A204.1 (cell line): ENCODE results near the gene PTPRT.

ENCODE experiments used
- FAIRE-seq: peaks from 2 replicates; lab custom pipeline; 2012; peaks lifted over from hg19 to GRCh38; lab: Jason Lieb, UNC

Gene PTPRT

DNA sequence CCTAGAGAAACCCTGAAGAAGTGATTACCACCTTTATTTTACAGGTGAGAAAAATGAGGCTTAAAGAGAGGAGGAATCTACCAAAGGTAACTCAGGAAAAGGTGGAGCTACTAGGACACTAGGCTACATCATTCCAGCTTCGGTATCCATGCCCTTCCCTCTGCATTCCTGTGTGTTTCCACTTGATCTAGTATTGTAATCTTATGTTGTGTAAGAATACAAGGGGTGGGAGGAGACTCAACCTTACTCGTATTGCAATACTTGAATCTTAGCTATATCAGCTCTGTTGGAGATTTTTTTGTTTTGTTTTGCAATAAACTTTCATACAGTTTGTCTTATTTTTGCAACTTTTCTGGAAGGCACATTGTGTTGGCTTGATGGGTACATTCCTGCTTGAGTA is 742.4 kb downstream of the PTPRT start:
- FAIRE-seq: no peak

DNA sequence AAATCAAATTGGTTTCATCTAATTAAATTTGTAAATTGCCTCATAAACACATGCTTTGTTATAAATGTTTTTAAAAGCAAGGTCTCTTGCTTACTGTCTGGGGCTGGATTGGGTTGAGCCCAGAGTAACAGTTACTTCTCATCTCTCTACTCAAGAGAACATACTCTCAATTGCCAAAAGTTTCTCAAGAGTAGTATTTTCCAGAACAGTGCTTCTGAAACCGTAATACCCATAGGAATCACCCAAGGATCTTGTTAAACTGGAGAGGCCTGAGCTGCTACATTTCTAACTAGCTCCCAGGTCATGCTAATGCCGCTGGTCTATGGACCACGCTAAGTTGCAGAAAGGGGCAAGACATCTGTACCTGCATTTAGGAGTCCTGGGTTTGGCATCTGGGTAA is 744.9 kb downstream of the PTPRT start:
- no peak for FAIRE-seq

GRCh38 chr20:42443200-42443599 is 746.5 kb downstream of the PTPRT start:
- FAIRE-seq: no peak

GRCh38 chr20:42442716-42443115 is 747.0 kb downstream of the PTPRT start:
- no peak for FAIRE-seq

DNA sequence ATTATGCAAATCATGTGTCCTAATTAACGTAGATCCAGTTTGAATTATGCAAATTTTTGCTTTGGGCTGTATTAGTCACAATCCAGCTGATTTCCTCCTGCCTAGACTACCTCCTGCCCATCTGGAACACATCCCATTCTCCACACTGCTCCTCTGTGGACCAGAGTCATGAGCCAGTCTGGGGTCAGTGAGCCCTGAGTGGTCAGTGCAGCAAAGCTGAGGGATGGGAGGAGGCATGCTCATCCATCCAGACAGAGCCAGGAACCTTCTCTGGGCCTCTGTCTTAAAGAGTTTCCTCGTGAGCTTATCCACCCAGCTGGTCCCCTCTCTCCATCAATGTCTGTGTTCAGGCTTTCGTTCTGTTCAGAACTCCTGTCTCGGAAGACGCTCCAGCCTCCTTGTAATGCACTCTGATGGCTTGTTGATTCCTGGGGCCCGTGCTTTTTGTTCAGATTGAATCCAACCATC is 747.8 kb downstream of the PTPRT start:
- FAIRE-seq: no peak

- FAIRE-seq: no peak
Observed at GRCh38 chr20:42441196-42441863, 748.4 kb downstream of the PTPRT start.

- FAIRE-seq: no peak
Observed at GRCh38 chr20:42435230-42435629, 754.5 kb downstream of the PTPRT start.

- FAIRE-seq: no peak
Observed at GRCh38 chr20:42432496-42433334, 757.0 kb downstream of the PTPRT start.

GRCh38 chr20:42430598-42430997 is 759.1 kb downstream of the PTPRT start:
- FAIRE-seq: no peak

DNA sequence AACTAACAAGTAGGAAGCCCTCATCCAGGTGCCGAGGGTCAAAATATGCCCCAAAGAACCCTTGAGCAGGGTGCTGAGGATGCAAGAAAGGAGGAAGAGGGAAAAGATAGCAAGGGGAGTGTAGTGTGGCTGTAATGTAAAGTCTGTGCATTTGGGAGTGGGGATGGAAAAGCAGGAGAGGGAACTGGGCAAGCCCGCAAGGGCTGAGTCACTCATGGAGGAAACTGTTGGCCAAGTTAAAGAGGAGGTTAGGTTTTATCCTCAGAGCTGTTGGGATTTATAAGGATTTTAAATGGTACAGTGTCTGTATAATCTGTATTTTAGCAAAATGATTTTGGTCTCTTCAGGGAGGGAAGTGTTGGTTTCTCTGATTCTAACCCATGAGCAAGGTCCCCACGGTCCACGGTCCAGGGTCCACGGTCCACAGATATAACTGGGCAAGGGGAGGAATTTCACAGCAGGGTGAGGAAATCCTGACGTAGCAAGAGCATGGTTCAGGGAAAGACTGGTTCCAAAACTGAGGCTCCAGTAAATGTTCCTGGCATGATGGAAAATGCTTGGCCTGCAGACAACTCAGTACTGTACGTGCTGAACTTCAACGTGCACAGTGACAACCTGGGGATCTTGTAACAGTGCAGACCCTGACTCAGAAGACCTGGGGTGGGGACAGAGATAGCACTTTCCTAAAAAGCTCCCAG is 759.8 kb downstream of the PTPRT start:
- no peak for FAIRE-seq

DNA sequence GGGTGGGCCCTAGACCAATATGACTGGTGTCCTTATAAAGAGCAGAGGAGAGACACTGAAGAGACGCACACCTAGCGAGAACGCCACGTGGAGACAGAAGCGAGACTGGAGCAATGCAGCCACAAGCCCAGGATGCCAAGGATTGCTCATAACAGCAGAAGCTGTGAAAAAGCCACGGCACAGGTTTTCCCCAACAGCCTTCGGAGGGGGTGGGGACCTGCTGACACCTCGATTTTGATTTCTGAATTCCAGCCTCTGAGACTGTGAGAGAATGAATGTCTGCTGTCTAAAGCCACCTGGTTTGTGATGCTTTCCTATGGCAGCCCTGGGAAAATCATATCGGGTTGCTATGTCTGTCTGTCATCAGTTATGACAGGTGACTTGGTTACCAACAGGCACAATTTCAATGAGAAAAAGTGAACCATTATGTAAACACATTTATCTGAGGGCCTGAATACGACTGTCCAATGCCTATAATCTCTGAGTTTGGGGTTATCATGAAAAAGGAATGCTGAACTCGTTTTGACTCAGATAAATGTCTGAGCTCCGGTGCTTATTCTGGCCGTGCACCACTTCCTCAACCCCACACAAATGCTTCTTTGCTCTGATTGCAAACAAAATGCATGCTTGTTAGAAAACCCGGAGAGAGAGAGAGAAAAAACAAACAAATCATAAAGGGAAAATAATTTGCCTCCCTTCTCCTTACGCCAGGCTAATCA is 769.7 kb downstream of the PTPRT start:
- no peak for FAIRE-seq

DNA sequence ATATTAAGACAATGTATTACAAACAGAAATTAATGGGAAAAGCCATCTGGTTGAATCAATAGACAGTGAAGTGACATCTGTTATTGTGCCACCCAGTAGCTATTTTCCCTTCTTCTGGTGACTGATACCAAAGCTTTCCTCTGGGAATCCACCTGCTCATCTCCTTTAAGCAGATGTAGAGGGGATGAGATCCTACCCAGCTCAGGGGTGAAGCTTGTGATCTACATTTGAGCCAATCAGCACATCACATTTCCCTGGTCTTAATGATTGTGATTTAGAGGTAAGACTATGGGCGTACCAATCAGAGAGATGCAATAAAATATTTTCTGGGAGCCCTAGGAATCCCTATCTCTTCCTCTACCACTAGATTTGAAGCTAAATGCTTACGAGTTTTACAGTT is 782.9 kb downstream of the PTPRT start:
- no peak for FAIRE-seq

GRCh38 chr20:42402455-42402854 is 787.3 kb downstream of the PTPRT start:
- FAIRE-seq: no peak

- FAIRE-seq: no peak
Observed at GRCh38 chr20:42401613-42402012, 788.1 kb downstream of the PTPRT start.

DNA sequence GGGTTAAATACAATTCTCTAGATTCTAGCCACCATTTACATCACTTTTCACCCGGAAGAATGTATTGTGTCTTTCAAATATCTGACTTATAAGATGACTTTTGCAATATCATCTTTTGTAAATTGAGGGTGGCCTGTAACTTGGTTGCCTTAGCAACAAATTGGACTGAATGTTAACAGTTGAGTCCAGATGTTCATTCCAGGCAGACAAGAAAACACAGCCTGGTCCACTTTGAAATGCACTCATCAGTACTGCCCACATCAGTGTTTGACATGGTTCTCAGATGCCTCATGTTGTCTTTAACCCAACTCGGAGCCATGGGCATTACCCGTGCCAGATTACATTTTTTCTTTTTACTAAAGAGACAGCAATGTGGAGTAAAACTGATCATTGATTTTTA is 789.9 kb downstream of the PTPRT start:
- no peak for FAIRE-seq

GRCh38 chr20:42392442-42392841 is 797.3 kb downstream of the PTPRT start:
- no peak for FAIRE-seq

- no peak for FAIRE-seq
Observed at GRCh38 chr20:42391807-42392206, 797.9 kb downstream of the PTPRT start.

DNA sequence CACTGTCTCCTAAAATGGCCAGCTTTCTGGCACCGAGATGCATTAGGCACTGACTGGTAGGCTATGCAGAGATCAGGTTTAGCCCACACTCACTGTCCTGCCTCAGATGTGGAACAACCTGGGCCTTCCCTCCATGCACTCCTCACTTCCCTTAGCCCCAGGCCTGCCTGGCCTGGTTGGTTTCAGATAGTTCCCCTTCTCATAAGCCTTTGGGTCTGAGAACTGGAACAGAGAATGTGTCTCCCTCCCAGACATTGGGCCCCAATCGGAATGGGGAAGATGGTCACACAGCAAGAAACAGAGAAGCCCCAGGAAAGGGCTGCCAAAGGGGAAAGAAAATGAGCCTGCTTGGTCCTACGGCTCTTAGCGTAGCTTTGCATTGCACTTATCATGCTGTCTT is 809.4 kb downstream of the PTPRT start:
- no peak for FAIRE-seq

DNA sequence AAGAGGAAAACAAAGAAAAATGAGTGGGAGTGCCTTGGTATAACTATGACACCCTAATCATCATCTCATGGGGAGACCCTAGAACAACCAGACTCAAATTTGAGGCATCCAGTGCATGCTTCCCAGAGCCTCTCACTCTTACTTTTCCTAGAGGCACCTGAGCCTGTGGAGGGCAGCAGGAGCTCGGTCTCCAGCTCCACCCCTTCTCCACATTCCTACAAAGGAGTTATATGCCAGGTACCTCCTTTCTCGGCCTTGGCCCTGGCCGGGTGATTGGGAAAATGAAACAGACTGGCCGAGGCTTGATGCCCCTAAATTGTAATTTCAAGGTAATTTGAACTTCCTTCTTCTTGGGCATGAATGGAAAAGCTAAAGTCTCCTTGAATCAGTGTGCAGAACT is 810.3 kb downstream of the PTPRT start:
- FAIRE-seq: no peak

DNA sequence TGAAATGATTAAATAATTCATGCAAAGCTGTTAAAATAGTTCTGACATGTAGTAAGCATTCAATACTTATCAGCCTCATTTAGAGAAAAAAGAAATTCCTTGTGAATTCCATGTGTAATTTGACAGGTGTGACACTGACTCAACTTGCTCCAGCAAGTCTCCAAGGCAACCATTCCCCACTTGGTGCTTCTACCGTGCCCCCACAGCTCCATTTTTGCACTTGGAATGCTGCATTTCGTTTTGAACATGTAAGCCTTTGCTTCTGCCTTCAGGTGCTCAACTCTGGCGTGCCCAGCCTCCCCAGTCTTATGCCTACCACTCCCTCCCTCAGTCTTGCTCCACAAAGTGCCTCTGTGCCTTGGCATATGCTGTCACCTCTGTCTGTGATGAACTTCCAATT is 810.9 kb downstream of the PTPRT start:
- no peak for FAIRE-seq

- FAIRE-seq: no peak
Observed at GRCh38 chr20:42376131-42376530, 813.6 kb downstream of the PTPRT start.

- FAIRE-seq: no peak
Observed at GRCh38 chr20:42373049-42373448, 816.7 kb downstream of the PTPRT start.

GRCh38 chr20:42370075-42370474 is 819.6 kb downstream of the PTPRT start:
- FAIRE-seq: no peak
